ENCODE results near the gene A4GALT. TPM values are rescaled to one million over a fixed set of nuclear protein-coding genes. Genes with fewer than 3 reads are reported as not detected.

The A4GALT gene
- total RNA-seq, 4 donors from 2014 or later, result 10.9 to 36.4 (median 23.3) TPM

DNA sequence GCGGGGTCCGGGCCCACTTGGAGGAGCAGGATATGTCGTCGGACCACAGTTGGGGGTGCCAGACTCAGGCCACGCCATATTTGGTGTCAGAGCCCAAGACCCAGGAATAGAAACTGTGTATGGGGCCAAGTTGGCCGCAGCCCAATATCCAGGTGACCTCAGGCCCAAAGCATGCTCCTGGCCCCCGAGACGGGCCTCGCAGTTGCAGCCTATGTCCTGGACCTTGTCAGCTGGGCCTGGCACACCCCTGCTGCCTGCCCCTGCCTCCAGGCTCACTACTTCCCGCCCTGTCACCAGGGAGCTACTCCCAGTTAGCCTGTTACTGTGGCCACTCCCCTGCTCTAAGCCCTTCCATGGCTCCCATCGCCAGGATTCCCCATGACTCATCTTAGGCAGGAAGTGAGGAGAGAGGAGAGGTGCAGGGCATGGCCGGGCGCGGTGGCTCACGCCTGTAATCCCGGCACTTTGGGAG lies 23.1 kb downstream of the A4GALT start:
- TF ChIP-seq, protein P1, sequence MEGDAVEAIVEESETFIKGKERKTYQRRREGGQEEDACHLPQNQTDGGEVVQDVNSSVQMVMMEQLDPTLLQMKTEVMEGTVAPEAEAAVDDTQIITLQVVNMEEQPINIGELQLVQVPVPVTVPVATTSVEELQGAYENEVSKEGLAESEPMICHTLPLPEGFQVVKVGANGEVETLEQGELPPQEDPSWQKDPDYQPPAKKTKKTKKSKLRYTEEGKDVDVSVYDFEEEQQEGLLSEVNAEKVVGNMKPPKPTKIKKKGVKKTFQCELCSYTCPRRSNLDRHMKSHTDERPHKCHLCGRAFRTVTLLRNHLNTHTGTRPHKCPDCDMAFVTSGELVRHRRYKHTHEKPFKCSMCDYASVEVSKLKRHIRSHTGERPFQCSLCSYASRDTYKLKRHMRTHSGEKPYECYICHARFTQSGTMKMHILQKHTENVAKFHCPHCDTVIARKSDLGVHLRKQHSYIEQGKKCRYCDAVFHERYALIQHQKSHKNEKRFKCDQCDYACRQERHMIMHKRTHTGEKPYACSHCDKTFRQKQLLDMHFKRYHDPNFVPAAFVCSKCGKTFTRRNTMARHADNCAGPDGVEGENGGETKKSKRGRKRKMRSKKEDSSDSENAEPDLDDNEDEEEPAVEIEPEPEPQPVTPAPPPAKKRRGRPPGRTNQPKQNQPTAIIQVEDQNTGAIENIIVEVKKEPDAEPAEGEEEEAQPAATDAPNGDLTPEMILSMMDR (IDR thresholded peaks at IDR 0.05; ENCODE audit: low read depth), result no peak

DNA sequence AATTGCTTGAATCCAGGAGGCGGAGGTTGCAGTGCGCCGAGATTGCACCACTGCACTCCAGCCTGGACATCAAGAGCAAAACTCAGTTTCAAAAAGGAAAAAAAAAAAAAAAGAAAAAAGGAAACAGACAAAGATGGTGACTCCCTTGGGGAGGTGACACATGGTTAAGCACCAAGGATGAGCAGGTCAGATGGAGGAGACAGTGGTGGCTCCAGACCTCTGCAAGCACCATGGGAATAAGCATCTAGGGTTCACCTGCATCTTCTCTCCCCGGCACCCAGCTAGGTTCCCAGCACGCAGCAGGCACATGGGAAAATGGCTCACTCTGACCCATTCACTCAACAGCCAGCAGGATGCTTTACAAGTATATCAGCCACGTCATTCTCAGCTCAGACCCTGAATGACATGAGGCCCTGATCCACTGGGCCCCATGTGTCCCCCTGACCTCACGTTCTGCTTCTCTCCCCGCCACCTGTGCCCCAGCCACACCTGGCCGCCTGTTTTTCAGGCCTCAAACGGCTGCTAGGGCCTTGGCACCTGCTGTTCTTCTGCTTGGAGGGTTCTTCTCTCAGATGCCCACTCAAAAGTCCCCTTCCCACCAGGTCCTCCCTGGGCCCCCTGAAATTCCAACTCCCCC lies 24.2 kb downstream of the A4GALT start:
- TF ChIP-seq, protein P1 (IDR thresholded peaks at IDR 0.05; ENCODE audit: low read depth), result no peak

DNA sequence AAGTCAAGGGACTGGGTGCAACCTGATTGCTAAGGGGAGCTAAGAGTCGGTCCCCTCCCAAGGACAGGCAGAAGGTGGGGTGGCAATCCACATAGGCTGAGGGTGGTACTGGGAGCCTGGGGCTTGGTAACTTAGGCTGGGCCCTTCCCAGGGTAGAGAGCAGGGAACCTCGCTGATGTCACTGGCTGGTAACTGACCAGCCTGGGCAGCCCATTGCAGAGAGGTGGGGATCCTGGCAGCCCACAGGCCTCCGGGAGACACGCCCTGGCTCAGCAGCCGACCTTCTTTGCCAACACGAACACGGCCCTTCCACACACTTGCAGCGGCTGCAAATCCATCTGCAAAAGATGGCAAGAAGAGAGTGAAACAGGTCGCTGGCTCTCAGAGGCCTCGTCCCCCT lies 25.4 kb downstream of the A4GALT start:
- TF ChIP-seq, protein P1 (IDR thresholded peaks at IDR 0.05; ENCODE audit: low read depth), result no peak

DNA sequence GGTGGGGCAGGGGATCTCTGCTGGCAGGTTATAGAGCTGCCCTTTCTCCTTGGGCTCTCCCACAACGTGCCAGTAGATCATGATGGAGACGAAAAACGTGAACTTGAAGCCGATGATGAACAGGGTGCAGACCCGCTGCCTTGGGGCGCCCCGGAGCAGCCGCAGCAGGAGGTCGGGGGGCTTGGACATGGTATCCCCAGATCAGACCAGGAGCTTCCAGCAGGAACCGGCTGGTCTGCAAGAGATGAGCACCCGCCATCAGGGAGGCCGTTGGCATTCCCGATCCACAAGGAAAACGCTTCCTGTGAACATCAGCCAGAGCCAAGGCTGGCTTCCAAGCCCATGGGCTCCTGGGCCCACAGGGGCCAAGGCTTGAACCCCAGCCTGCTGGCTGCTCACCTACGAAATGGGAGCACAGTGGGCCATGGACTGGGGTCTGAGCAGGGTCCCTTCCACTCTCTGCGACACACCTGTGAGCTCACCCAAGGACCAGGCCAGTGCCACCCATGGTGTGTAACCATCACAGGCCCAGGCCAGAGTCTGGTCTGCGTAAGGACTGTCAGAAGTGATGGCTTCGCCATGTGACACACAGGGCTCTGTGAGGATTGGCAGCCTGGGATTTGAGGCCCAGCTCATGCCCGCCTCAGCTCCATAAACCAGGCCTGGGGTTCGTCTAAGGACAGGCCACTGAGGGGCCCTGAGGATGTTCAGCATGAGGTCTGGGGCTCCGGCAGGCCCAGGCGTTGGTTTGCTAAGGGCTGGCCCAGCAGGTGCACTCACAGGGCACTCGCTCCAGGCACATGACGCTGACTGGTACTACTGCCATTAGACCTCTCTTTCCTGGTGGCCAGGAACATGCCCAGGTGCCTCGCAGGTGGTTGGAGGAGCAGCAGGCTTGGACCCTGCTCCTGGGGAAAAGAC lies 26.6 kb downstream of the A4GALT start:
- TF ChIP-seq, protein P1 (IDR thresholded peaks at IDR 0.05; ENCODE audit: low read depth), result no peak

DNA sequence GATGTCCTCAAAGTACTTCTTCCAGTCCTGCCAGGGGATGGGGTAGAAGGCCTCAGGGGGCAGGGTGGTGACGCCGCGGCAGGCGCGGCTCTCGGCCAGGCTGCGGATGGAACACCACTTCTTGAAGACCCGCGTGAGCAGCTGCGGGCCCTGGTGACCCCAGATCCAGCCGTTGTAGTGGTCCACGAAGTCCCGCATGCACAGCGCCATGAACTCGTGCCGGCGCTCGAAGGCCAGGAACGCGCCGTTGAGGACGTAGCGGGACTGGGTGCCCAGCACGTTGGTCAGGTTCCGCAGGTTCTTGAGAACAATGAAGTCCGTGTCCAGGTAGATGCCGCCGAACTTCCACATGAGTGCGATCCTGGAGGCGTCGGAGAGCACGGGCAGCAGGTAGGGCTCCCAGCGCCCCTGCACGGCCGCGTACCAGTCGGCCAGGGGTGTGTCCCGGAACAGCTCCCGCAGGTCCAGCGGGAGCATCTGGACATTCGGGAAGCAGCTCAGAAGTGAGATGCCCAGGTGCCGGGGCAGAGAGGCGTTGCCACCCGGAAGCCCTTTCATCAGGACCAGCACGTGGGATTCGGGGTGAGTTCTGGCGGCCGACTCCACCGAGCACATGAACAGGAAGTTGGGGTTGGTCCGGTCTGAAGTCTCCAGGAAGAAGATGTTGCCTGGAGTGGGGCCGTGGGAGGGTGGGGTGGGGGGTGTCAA lies 27.5 kb downstream of the A4GALT start:
- TF ChIP-seq, protein P1 (IDR thresholded peaks at IDR 0.05; ENCODE audit: low read depth), result no peak

DNA sequence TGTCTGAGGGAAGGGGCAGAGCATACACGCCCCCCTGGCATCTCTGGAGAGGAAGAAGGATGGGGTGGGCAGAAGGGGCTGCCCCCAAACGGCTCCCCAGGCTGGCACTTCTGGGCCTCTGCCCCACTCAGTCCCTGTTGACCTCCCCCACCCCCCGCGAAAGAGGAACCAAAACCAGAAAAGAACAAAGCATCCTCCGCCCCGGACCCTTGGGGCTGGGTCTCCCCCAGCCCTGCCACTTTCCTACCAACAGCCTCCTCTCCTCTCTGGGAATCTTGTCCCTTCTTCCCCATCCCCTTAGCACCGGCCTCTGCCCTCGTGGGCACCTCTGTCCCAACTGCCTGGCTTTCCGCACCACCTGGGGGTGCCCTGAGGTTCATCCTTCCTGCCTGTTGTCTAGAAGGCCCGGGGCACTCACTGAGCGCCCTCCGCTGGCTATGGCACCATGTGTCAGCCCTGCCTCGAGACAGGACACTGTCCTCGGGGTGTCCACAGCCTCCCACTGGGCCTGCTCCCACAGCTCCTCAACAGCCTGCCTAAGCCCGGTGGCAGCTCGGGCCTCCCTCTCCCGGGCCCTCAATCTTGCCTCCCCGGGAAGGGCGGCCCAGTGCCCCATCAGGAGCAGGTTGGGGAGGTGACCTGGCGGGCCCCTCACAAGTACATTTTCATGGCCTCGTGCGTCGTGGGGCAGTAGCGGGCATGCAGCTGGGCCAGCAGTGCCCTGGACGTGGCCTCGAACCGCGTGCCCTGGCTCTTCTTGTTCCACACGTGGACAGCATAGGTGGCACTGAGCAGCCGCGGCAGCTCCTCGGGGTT lies 28.2 kb downstream of the A4GALT start:
- TF ChIP-seq, protein P1 (IDR thresholded peaks at IDR 0.05; ENCODE audit: low read depth), result no peak
